Pons (tissue), 1 donor: ENCODE data around the gene MAPK12.

Experiments used
- DNase-seq: peaks from one replicate; pipeline ENCODE4 v3.0.0-alpha.2; 2016; ENCODE audit warnings: low spot score

MAPK12 gene

DNA sequence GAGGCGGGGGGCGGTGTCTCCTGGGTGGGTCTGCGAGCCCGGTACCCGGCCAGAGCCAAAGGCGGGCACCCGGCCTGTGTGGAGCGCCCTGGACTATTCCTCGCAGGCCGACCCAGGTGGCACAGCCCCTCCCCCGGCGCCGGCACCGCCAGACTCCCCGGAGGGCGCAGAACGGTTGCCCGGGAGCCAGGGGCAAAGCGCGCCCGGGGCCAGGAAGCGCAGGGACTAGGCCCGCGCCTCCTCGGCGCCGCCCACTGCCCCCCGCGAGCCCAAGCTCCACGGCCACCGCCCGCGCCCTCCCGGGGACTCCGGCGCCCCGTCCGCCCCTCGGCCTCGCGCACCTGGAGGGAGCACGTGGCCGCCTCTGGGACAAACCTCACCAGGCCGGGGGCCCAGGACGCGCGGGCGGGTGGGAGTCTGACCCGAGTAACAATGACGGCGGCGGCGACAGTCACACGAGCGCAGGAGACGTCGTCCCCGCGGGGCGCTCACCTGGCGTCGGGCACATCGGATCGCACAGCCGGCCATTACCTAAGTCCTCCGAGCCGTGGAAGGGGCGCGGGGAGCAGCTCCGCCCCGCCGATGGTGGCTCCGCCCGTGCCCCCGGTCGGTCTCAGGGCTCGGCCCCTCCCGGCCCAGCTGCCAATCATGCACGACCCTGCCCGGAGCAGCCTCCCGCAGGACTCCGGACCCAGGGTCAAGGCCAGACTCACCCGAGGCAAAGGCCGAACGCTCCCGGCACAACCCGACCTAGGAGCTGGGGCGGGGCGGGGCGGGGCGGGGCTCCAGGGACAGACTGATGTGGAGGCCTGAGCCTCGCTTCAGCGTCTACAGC lies 38.5 kb upstream of the MAPK12 start:
- no peak for DNase-seq

DNA sequence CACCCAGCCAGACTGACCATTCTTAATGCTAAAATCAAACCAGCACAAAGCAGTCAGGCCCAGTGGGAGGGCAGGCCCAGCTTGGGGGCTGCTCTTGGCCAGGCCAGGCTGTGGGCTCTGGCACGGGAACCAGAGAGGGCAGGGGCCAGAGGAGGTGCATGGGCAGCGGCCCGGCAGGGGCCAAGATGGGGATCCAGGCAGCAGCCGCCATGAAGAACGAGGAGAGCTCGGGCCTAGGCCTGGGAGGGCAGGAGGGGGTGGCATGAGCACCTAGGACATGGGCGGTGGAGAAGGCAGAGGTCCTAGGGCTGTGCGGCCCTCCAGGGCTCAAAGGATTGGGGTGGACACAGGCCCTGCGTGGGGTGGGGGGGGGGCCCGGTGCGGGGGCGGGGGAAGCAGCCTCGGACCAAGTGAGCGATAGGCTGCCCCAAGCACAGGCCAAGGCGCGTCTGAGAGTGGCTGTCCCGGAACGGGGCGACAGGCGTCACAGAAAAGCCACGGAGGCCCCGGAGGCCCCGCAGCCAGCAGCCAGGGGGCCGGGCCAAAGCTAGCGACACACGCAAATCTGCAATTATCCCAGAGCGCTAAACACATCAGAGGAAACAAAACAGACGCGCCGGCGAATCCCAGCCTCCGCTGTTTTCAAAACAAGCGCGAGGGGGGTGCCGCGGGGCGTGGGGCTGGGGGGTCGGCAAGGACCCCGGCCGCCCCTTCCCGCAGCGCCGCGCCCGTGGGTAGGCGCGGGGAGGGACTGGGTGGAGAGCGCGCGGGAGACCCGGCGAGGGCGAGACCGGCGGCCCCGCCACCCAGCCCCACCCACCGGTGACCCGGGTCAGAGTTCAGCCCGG lies 37.7 kb upstream of the MAPK12 start:
- DNase-seq, result no peak

DNA sequence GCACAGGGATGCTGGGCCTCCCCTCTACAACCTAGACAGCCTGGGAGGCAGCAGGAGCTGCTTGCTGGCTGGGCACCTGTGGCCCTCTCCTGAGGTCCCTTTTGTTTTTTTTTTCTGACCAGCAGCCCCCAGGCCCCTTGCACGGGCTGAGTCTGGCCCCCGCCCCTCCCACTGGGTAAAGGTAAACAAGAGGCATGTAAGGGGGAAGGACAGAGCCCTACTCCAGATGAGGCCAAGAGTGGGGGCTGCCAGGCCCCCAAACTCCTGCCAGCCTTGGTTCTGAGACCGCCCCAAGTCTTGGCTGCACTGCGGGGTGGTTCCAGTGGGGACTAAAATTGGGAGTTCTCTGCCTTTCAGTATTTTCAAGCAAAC lies 36.8 kb upstream of the MAPK12 start:
- DNase-seq, result no peak

DNA sequence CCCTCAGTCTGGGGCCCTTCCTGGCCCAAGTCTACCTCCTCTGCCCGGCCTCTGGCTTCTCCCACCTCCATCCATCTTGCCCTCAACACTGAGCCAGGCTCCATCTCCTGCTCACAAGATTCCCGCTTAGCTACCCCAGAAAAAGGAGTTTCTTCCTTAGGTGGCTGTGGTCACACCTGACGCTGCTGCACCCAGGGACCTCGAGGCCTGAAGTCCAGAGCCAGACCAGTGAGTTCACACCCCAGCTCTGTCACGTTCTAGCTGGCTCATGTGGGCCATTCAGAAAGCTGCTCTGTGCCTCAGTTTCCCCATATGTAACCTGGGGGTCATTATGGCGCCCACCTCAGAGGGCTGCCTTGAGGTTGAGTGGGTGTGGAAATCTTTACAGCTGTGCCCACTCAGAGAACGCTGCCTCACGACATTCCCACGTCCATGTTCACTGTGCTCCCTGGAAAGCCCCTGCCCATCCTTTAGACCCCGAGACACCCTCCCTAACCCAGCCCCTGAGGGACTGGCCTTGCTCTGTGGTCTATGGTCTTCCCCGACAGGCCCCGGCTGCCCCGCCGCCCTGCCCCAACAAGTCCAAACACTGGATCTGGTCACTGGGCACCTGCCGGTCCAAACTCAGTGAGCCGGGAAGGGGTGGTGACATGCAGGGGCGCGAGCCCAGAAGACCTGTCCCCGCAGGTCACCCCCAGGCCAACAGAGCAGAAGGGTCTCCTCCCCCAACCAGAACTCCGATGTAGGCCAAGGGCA lies 36.2 kb upstream of the MAPK12 start:
- DNase-seq, result no peak

DNA sequence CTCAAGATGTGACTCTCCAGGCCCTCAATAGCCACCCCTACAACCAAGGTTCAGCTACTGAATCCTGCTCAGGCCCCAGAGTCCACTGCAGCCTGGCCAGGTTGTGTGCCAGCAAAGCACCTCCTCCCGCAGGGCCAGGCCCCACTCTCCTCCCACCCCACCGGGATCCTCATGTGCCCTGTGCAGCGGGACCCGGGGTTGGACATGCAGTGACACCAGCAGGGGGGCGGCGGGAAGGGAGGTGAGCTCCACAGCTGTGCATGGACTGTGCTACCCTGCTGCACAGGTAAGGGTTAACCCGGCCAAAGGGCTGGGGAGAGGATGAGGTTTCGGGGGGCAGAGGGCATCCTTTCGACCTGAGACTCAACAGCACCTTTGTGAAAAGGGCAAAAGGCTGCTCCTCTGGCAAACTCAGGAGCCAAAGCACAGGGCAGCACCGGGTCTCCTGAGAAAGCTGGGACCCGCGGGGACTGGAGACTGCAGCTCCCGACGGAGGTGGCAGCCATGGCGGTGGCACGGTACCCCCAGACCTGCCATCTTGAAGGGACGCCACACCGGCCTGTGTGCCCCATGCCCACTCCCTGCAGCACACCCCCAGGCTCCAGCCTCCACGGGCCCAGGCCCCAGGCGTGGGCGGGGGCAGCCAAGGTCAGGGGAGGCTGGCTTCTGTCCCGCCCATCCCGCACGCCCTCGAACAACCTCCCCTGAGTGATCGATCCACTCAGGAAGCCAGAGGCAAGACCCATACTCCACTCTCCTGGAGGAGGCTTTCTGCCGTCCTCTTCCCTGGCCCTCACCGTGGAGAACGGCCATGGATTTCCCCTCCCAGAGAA lies 35.4 kb upstream of the MAPK12 start:
- no peak for DNase-seq

DNA sequence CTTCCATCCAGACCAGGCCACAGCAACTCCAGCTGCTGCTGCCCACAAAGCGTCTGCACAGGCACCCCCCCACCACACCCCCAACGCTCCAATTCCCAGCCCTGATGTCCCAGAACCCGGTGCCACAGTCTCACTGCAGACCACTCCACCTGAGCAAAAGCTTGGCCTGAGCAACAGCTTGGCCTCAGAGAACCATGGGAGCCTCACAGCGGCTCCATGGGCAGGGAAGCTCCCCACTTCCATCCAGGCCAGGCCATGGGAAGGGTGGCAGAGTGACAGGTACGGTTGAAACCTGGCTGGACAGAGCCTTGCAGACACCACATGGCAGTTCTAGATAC lies 32.8 kb upstream of the MAPK12 start:
- no peak for DNase-seq

DNA sequence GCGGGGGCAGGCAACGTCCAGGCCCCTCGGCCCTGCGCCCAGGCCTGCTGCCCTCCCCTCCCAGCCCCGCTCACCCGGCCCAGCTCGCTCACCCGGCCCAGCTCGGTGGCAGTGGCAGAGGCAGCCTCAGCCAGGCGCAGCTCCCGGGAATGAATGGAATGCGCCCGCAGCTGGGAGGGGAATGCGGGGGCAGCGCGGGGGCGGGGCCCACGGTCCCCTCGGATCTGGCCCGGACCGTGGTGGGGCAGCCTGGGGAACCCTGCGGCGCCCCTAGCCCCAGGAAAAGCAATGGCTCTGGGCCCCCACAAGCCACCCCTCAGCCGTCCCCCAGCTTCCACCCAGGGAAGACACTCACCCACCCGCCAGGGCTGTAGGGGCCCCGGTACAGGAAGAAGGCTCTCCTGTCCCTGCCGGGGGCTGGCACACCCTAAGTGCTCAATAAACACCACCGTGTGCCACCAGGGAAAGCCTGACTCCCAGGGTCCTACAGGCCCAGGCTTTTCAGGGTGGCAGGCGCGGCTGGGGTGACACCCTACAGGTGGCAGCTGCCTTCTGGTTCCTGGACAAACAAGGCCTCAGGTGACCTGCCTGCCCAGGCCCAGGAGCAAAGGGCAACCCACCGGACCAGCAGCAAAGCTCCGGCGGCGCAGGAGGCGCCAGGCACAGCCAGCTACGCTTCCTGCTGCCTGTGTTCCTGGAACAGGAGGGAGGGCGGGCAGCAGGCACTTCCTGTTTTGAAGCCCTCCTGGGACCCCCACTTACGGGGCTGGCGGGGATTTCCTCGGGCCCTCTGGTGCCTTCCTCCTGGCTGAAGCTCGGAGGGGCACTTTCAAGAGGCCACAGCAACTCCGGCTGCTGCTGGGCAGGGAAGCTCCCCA lies 32.2 kb upstream of the MAPK12 start:
- DNase-seq, result no peak

DNA sequence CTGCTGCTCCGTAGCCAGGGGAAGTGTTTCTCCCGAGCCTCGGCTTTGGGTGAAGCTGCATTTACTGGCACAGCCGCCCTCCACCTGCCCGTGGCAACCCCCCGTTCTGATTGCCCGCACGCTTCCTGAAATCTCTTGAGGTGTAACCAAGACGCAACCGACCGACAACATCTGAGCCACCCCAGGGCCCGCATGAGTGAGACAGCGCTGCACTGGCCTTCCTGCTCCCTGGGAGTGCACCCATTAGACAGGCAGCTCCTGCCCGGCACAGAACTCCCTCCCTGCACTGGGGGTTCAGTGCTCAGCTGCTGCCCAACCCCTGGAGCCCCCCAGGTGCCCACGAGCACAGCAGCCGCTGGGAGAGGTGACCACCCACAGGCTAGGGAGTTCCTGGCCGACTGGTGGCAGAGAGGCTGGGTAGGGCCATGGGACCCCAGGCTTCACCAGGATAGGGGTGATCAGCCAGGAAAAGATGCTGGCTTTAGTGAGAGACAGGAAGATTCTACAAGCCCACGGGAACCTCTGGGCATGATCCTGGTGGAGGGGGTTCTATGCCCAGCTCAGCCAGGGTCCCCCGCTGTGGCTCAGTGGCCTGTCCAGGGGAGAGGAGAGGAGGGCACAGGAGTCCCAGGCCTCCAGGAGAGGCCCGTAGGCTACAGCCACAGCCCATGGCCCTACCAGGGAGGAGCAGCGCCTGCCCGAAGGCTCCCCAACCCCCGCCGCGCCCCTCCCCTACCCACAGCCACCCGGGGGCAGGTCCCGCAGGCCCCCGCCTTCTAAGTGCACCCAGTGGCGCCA lies 31.4 kb upstream of the MAPK12 start:
- no peak for DNase-seq

DNA sequence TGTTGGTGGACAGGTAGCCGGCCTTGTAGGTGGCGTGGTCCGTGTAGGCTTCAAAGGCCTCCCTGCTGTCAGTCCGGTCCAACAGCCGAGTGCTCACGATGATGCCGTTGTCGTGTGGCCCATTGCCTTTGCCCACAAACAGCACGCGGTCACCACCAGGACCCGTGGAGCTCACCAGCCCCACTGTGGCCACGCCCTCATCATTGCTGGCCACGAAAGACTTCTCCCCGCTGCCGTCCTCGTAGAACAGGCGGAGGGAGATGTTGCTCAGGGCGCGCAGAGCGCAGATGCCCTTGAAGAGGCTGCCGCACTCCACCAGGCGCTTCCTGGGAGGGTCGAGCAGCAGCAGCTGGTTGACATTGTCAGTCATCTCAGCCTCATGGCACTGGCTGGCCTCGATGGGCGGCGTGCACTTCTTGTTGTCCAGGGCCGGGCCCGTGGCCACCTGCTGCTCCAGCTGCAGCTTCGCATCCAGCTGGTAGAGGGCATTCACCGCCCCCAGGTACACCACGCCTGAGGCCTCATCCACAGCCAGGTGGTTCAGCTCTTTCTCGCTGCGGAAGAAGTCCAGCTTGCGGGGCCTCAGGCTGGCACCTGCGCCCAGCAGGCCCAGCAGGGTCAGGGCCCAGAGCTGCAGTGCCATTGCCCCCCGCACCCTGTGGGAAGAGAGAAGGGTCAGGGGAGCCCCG lies 28.6 kb upstream of the MAPK12 start:
- no peak for DNase-seq

DNA sequence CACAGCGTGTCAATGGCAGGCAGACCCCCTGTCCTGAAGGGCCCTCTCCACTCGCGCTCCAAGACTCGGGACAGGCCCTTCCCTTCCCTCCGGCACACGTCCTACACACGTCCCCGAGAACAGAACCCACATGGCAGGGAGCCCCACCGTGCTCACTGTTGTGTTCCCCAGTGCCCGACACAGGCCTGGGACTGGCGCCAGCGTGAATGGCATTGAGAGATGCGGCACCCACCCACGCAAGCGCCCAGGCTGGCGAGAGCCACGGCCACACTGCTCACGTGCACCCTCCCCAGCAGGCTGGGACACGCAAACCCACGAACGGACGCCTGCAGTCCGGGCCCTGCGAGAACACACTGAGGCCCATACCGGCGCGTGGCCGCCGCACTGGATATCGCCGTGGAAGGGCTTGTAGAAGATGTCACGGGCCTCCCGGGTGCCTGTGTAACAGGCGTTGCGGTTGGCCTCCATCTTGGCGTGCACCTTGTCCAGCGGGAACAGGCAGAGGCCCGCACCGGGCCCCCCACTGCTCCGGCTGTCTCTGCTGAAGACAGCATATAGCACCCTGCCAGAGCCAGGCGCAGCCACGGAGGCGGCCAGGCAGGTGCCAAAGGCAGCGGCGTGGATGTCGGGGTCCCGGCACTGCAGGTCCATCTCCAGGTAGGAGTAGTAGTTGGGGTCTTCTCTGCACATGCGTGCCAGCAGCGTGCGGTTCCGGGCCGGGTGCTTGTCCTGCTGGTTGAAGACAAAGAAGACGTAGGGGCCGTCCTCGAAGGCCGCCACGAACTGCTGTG lies 27.9 kb upstream of the MAPK12 start:
- no peak for DNase-seq

DNA sequence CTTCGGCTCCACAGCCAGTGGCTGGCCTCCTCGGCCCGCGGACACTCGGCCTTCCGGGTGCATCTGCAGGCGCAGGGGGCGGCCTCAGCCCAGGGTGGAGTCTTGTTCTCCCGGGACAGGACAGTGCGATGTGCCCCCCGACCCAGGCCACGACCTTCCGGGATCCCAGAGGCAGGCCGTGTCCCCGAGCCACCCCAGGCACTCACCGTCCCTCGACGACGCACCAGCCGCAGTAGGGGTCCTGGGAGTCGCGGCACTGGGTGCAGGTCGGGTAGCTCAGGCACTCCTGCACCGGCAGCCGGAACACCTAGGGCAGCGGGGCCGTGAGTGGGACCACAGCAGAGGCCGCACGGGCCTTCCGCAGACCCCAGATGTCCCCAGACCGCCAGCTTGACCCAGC lies 26.2 kb upstream of the MAPK12 start:
- DNase-seq, result no peak

DNA sequence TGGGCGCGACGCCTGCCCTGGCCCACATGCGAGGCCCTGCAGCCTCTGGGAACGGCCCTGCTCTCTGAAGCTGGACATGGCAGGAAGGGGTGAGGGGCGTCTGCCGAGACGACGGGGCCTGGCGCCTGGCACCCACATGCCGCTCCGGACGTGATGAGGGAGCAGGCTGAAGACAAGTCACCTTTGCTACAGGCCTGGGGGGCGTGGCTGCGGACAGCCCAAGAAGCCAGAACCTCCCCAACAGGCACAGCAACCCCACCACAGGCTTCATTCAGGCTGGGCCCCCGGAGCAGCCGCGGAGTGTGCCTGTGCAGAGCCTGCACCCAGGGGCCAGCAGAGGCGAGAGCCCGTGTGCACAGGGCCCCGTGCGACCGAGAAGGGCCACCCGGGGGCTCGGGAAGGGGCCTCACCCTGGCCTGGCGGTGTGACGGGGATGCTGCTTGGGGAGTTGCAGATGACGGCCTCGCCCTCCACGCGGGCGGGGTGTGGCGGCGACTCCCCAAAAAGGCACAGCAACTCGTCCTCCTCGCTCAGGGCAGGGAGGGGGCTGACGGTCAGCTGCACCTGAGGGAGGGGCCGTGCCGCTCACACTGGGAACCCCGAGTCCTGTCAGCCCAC lies 25.3 kb upstream of the MAPK12 start:
- DNase-seq, result no peak

DNA sequence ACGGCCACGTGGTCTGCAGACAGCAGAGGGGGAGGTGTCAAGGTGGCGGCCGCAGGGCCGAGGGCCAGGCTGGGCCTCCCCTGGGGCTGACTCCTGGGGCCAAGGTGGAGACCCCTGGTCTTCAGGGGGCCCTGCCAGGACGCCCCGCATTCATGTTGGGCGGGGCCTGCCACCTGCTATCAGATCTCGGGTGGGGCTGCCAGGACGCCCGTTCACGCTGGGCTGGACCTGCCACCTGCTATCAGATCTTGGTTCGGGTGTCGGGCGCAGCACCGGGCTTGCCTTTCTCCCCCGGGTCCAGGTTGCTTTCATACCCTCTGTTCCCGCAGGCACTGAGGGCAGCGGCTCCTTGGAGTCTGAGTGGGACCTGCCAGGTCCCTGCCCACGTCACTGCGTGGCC lies 24.8 kb upstream of the MAPK12 start:
- no peak for DNase-seq

DNA sequence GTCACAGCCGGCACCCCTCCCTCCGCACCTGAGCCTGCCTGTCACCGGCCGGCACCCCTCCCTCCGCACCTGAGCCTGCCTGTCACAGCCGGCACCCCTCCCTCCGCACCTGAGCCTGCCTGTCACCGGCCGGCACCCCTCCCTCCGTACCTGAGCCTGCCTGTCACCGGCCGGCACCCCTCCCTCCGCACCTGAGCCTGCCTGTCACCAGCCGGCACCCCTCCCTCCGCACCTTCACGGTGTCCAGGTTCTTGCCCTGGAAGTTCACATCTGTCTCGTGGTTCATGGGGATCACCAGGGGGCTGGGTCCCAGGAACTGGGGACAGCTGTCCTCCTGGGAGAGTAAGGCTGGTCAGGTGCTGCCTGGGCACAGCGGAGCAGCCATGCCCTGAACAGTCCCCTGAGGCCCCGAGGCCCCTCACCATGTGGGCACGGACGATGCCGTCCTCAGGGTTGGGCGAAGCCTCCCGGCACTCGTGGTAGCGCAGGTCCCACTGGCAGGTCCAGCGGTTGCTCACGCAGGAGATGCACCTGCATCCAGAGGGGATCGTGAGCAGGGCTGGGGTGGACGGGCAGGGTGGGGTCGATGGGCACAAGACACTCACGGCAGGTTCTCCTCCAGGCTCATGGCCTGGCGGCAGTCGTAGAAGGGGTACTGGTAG lies 24.2 kb upstream of the MAPK12 start:
- no peak for DNase-seq

DNA sequence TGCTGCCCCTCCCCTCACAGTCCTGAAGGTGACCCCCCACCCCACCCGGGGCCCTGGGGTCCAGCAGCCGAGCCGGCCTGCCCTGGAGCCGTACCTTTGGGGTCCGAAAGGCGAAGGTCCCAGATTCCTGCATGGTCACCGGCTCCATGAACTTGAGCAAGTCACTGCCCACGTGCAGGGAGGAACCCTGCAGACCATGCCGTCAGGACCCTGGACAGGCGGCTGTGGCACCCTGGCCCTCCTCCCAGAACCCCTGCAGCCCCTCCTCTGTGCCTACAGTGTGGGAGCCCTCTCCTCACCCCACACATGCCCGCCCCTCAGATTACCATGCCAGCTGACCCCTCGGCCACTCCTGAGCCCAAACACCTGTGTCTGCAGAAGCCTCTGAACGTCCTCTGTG lies 23.0 kb upstream of the MAPK12 start:
- DNase-seq, result no peak

DNA sequence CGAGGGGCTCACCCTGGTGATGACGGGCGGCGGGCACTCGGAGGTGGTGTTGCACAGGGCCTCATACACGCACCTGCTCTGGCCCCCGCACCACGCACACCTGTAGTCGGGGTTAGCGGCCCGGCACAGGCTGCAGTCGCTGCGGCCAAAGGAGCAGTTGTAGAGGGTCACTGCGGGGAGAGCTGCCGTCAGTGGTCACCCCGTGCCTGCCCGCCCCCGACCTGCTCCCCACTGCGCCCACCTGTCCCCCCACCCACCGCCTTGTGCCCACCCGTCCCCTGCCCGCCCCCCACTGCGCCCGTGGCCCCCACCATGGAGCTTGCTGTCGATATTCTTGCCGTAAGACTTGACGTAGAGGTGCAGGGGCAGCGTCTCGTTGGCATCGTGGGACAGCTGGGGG lies 22.3 kb upstream of the MAPK12 start:
- DNase-seq, result no peak

DNA sequence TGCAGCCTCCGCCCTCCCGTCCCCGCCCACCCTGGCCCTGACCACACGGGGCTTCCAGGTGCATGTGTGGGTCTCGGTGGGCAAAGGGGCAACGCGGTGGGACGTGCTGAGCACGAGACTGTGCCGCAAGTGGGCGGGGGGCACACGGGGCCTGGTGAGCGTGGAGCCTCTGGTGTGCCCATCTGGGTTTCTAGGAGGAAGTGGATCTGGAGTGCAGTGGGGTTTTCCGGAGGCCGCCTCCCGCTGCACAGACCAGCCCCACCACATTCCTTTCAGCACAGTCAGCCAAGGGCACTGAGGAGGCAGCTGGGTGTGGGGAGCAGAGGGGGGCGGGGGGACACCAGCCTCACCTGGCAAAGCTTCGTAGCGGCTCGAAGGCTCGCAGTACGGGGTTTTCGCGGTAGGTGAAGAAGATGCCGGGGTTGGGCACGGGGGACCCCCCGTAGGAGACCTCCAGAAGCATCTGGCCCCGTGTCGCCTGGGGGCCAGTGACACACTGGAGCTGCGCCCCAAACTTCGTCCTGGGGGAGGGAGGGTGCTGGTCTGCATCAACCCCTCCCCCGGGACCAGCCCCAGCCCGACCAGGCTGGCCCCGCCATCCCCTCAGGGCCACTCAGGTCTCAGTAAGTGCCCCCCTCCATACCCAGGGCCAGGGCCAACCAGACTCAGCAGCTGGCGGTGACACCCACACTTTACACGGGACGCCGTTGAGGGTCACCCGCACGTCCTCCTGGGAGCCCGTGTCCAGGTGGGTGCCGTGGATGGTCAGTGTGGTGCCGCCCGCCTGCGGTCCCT lies 21.1 kb upstream of the MAPK12 start:
- no peak for DNase-seq
